DND-41 (cell line): Measurements from ENCODE around the gene RHOG.

Experiments
- ATAC-seq: fragments of 200-7000 bp; cut with Tn5 transposase; 3 replicates; pipeline ENCODE4 v1.9.1; 2021; ENCODE audit warnings: low read depth; ENCODE audit not compliant: insufficient read depth
- DNase-seq: peaks from one replicate; pipeline ENCODE4 v3.0.0-alpha.2; 2020
- H2AFZ ChIP-seq: 2 replicates; pipeline ENCODE4 v1.6.0; 2012; ENCODE audit warnings: low read depth, low read length
- H3K27ac ChIP-seq: 2 replicates; pipeline ENCODE4 v1.5.1; 2012; ENCODE audit warnings: low read length, inconsistent platforms
- H3K27me3 ChIP-seq: fragments of 200-600 bp; sonication (generic); 2 replicates; pipeline ENCODE4 v1.6.0; 2012; ENCODE audit warnings: low read length, mild to moderate bottlenecking, inconsistent platforms; ENCODE audit not compliant: insufficient read depth, poor library complexity
- H3K36me3 ChIP-seq: 2 replicates; pipeline ENCODE4 v1.5.1; 2012; ENCODE audit warnings: low read length, inconsistent platforms; ENCODE audit not compliant: insufficient read depth
- H3K4me1 ChIP-seq: 2 replicates; pipeline ENCODE4 v1.5.1; 2012; ENCODE audit warnings: mild to moderate bottlenecking, low read length; ENCODE audit not compliant: insufficient read depth
- H3K4me2 ChIP-seq: 2 replicates; pipeline ENCODE4 v1.6.0; 2012; ENCODE audit warnings: mild to moderate bottlenecking, moderate library complexity, low read length, inconsistent platforms; ENCODE audit not compliant: insufficient read depth
- H3K4me3 ChIP-seq, 2 experiments: fragments of 200-600 bp in 1 of 2; shearing (Covaris generic) in 1 of 2; 2 replicates each; pipeline ENCODE4 v1.5.1; 2012 to 2016; ENCODE audit warnings: inconsistent platforms in 2 of 2, low read length in 2 of 2, mild to moderate bottlenecking in 2 of 2, low read depth in 1 of 2, moderate library complexity in 1 of 2
- H3K79me2 ChIP-seq: 2 replicates; pipeline ENCODE4 v1.6.0; 2012; ENCODE audit warnings: low read length, inconsistent platforms; ENCODE audit not compliant: insufficient read depth
- H3K9ac ChIP-seq: 2 replicates; pipeline ENCODE4 v1.6.0; 2012; ENCODE audit warnings: low read depth, mild to moderate bottlenecking, inconsistent platforms, low read length, moderate library complexity
- H3K9me3 ChIP-seq: 2 replicates; pipeline ENCODE4 v1.5.1; 2012; ENCODE audit warnings: low read length, moderate library complexity, mild to moderate bottlenecking, inconsistent platforms; ENCODE audit not compliant: insufficient read depth, severe bottlenecking
- H4K20me1 ChIP-seq: 2 replicates; pipeline ENCODE4 v1.6.0; 2012; ENCODE audit warnings: low read length; ENCODE audit not compliant: insufficient read depth
- CTCF ChIP-seq: IDR thresholded peaks from 2 replicates; pipeline ENCODE4 v1.5.1; 2012; ENCODE audit warnings: borderline replicate concordance, low read length, moderate library complexity, mild to moderate bottlenecking; ENCODE audit not compliant: poor library complexity, severe bottlenecking; ENCODE audit errors: extremely low read depth
- EZH2 ChIP-seq: IDR thresholded peaks from 3 replicates; pipeline ENCODE4 v1.6.1; 2012; ENCODE audit warnings: borderline replicate concordance, low read depth, mild to moderate bottlenecking, moderate library complexity, low read length, inconsistent platforms; ENCODE audit not compliant: severe bottlenecking

The RHOG gene

GRCh38 chr11:3886985-3887384 lies 46.2 kb upstream of the RHOG start:
- Histone ChIP-seq H3K4me3 (no peak overlapping the region), H3K4me2 (no peak overlapping the region), H3K27ac (no peak overlapping the region), H3K9me3 (no peaks in the 10 kb centered on the region), H3K4me1 (peaks cover 16% of the 10 kb centered on the region), H2AFZ (no peak overlapping the region), H3K9ac (no peak overlapping the region), H3K36me3 (peaks cover 4% of the 10 kb centered on the region; the same call in 1 of the 2 replicates), H3K27me3 (no peaks in the 10 kb centered on the region), H3K79me2 (peaks cover 91% of the 10 kb centered on the region), H4K20me1 (peaks cover 13% of the 10 kb centered on the region; the same call in 1 of the 2 replicates)
- no peak for TF ChIP-seq CTCF
- TF ChIP-seq EZH2 = no peak
- DNase-seq = no peak
- no peak for ATAC-seq

DNA sequence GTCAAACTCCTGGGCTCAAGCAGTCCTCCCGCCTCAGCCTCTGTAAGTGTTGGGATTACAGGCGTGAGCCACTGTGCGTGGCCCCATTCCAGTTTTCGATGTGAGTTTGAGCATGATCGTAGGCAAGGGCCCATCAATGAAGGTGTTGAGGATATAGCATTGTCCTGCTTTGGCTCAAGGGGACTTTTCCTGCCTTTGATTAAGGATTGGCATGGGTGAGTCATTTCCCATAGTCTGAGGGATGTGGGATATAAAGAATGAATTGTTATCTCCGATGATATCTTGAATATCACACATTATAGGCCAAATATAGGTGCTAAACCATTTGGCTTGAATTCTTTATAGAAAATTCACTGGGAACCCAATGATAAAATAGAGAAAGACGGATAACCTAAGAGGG lies 45.1 kb upstream of the RHOG start:
- Histone ChIP-seq H3K9ac (no peak overlapping the region), H4K20me1 (peaks cover 13% of the 10 kb centered on the region; the same call in 1 of the 2 replicates), H3K4me1 (peaks cover 12% of the 10 kb centered on the region), H3K9me3 (no peaks in the 10 kb centered on the region), H3K79me2 (peaks cover 92% of the 10 kb centered on the region), H2AFZ (no peak overlapping the region), H3K4me2 (no peak overlapping the region), H3K27ac (no peak overlapping the region; the same call in 1 of the 2 replicates), H3K27me3 (no peaks in the 10 kb centered on the region), H3K36me3 (peaks cover 4% of the 10 kb centered on the region; the same call in 1 of the 2 replicates), H3K4me3 (no peak overlapping the region)
- ATAC-seq (no peak), DNase-seq (no peak)
- TF ChIP-seq CTCF = no peak
- no peak for TF ChIP-seq EZH2

GRCh38 chr11:3882655-3883054 lies 41.9 kb upstream of the RHOG start:
- Histone ChIP-seq H2AFZ (no peak overlapping the region), H4K20me1 (peaks cover 19% of the 10 kb centered on the region; the same call in 1 of the 2 replicates), H3K27ac (no peak overlapping the region), H3K27me3 (no peaks in the 10 kb centered on the region), H3K4me2 (no peak overlapping the region), H3K36me3 (peaks cover 4% of the 10 kb centered on the region; the same call in 1 of the 2 replicates), H3K79me2 (peaks cover 90% of the 10 kb centered on the region), H3K9ac (no peak overlapping the region), H3K4me1 (no peaks in the 10 kb centered on the region), H3K9me3 (no peaks in the 10 kb centered on the region), H3K4me3 (no peak overlapping the region)
- no peak for DNase-seq
- ATAC-seq = no peak
- no peak for TF ChIP-seq EZH2
- TF ChIP-seq CTCF = peak; percentile 10
